Right atrium auricular region (tissue), 2 donors: ENCODE data around the gene MN1. TPM values are rescaled to one million over a fixed set of nuclear protein-coding genes. Genes with fewer than 3 reads are reported as not detected.

Experiments used
- DNase-seq: peaks from one replicate; pipeline ENCODE4 v3.0.0-alpha.2; 2019; ENCODE audit warnings: low spot score
- H3K27ac ChIP-seq, 2 donors: fragments of 200-600 bp; sonication (generic); 1 replicate in 1 of 2; 2 replicates in 1 of 2; pipeline ENCODE4 v1.5.1; 2016 to 2019
- H3K27me3 ChIP-seq, 2 donors: fragments of 200-600 bp; sonication (generic); one replicate each; pipeline versions ENCODE4 v1.5.1 to v1.6.0; 2017 to 2019
- H3K36me3 ChIP-seq: fragments of 200-600 bp; sonication (generic); one replicate; pipeline ENCODE4 v1.5.1; 2016
- H3K4me1 ChIP-seq, 2 donors: fragments of 200-600 bp; sonication (generic); one replicate each; pipeline versions ENCODE4 v1.5.1 to v1.6.0; 2017 to 2019
- H3K4me3 ChIP-seq, 2 donors: fragments of 200-600 bp; sonication (generic); 1 replicate in 1 of 2; 2 replicates in 1 of 2; pipeline ENCODE4 v1.5.1; 2017 to 2019; ENCODE audit warnings: mild to moderate bottlenecking in 1 of 2, moderate library complexity in 1 of 2
- H3K9me3 ChIP-seq, 2 donors: fragments of 200-600 bp; sonication (generic); one replicate each; pipeline ENCODE4 v1.5.1; 2019
- total RNA-seq, 2 donors: library from RNA; depleted of rRNA; stranded (reverse); fragments of >200 nt; gene quantifications; one replicate each; pipeline ENCODE4 v1.1.0, GENCODE V29; 2016
- TF ChIP-seq, protein P1 (sequence below), 2 donors: fragments of 200-600 bp; sonication (generic); IDR thresholded peaks; one replicate each; pipeline ENCODE4 v1.5.1; 2019; ENCODE audit warnings: antibody characterized with exemption in 2 of 2

MN1 gene
- total RNA-seq, 2 donors from 2014 or later, result 13.0 to 14.3 TPM

DNA sequence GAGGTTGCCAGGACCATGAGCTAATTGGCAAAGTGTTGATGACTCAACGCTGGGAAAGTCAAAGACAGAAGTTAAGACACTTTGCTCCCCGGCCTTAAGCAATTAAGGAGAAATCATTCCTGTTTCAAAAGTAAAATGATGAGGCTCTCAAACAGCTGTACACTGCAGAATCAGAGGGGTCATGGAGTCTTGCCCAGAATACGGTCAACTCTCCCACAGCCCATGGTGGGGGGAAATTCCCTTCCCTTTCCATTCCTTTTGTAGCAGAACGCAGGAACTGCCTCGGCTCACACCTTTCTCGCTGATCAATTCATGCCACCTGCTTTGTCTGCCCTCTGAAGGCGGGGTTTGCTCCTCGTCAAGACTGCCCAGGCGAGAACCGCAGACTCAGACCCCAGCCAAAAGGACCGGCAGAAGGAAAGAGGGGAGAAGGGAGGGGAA is 52.8 kb downstream of the MN1 start:
- Histone ChIP-seq H3K27me3 (no peaks in the 10 kb centered on the region), H3K4me1 (peaks cover 0 to 39% of the 10 kb centered on the region in 2 donors), H3K9me3 (no peaks in the 10 kb centered on the region), H3K27ac (peak overlapping the region; percentile 57 to 73), H3K4me3 (no peak overlapping the region), H3K36me3 (no peaks in the 10 kb centered on the region)
- TF ChIP-seq, protein P1, sequence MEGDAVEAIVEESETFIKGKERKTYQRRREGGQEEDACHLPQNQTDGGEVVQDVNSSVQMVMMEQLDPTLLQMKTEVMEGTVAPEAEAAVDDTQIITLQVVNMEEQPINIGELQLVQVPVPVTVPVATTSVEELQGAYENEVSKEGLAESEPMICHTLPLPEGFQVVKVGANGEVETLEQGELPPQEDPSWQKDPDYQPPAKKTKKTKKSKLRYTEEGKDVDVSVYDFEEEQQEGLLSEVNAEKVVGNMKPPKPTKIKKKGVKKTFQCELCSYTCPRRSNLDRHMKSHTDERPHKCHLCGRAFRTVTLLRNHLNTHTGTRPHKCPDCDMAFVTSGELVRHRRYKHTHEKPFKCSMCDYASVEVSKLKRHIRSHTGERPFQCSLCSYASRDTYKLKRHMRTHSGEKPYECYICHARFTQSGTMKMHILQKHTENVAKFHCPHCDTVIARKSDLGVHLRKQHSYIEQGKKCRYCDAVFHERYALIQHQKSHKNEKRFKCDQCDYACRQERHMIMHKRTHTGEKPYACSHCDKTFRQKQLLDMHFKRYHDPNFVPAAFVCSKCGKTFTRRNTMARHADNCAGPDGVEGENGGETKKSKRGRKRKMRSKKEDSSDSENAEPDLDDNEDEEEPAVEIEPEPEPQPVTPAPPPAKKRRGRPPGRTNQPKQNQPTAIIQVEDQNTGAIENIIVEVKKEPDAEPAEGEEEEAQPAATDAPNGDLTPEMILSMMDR (IDR thresholded peaks at IDR 0.05), result no peak
- no peak for DNase-seq

- H3K9me3 ChIP-seq, result no peaks in the 10 kb centered on the region
- H3K27ac ChIP-seq, result peak overlapping the region; percentile 57 to 73
- no peaks in the 10 kb centered on the region for H3K36me3 ChIP-seq
- DNase-seq, result no peak
- H3K27me3 ChIP-seq, result no peaks in the 10 kb centered on the region
- H3K4me3 ChIP-seq, result no peak overlapping the region
- TF ChIP-seq, protein P1 (IDR thresholded peaks at IDR 0.05), result no peak
- H3K4me1 ChIP-seq, result peaks cover 0 to 35% of the 10 kb centered on the region in 2 donors
Measured at GRCh38 chr22:27748349-27748748, 53.2 kb downstream of the MN1 start.

DNA sequence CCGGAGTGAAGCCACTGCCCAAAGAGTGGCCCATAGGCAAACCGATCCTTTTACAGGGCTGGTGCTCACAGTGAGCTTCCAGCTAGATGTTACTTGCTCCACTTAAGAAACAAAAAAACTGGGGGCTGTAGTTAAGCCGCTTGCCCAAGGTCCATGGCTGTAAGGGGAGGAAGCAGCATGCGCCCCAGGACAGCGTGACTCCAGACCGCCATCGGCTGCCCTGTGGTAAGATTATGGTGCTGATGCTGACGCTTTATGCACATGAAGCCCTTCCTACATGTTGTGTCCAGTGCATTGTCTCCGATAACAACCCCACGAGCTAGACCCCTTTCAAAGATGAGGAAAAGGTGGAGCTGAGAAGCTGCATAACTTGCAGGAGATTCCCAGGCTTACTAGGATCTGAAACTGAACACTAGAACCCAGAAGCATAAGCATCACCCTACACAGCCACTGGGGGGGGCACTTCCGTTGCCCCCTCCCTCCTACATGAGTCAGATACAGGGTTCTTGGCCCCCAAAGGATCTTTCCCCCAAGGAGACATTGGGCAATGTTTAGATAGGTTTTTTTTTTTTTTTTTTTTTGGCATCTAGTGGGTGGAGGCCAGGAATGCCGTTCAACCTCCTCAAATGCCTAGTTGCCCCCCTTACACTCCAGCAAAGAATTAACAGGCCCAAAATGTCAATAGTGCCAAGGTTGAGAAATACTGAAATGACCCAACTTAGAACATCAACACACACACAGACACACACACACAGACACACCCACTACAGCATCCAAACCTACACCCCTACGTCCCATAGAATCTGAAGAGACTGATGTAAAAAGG is 53.9 kb downstream of the MN1 start:
- TF ChIP-seq, protein P1 (IDR thresholded peaks at IDR 0.05), result peak in 1 of 2 donors; percentile 19
- Histone ChIP-seq H3K27ac (peak overlapping the region; percentile 57 to 73), H3K9me3 (no peaks in the 10 kb centered on the region), H3K4me1 (peaks cover 0 to 28% of the 10 kb centered on the region in 2 donors), H3K27me3 (no peaks in the 10 kb centered on the region), H3K4me3 (no peak overlapping the region), H3K36me3 (no peaks in the 10 kb centered on the region)
- no peak for DNase-seq

GRCh38 chr22:27746918-27747317 is 54.6 kb downstream of the MN1 start:
- H3K4me3 ChIP-seq, result no peak overlapping the region
- H3K27ac ChIP-seq, result peak overlapping the region in 1 of 2 donors; percentile 73
- H3K27me3 ChIP-seq, result no peaks in the 10 kb centered on the region
- no peaks in the 10 kb centered on the region for H3K9me3 ChIP-seq
- DNase-seq, result no peak
- H3K4me1 ChIP-seq, result peaks cover 0 to 21% of the 10 kb centered on the region in 2 donors
- TF ChIP-seq, protein P1 (IDR thresholded peaks at IDR 0.05), result no peak
- H3K36me3 ChIP-seq, result no peaks in the 10 kb centered on the region

- DNase-seq, result no peak
- peaks cover 0 to 18% of the 10 kb centered on the region in 2 donors for H3K4me1 ChIP-seq
- H3K36me3 ChIP-seq, result no peaks in the 10 kb centered on the region
- no peaks in the 10 kb centered on the region for H3K27me3 ChIP-seq
- no peak overlapping the region for H3K4me3 ChIP-seq
- TF ChIP-seq, protein P1 (IDR thresholded peaks at IDR 0.05), result no peak
- no peaks in the 10 kb centered on the region for H3K9me3 ChIP-seq
- no peak overlapping the region for H3K27ac ChIP-seq
Measured at GRCh38 chr22:27745809-27746208, 55.7 kb downstream of the MN1 start.
